WTC11 (cell line): ENCODE measurements around the gene SHLD1. TPM values are rescaled to one million over a fixed set of nuclear protein-coding genes. Genes with fewer than 3 reads are reported as not detected.

Experiments
- ATAC-seq: fragments of 200-7000 bp; cut with Tn5 transposase; 2 replicates; pipeline ENCODE4 v1.10.0; 2021; ENCODE audit warnings: mild to moderate bottlenecking, moderate library complexity
- CTCF ChIA-PET: fragments of 300-600 bp; sonication (Branson Sonifier 250); formaldehyde crosslinking; loops from one replicate; lab custom pipeline; 2021; ENCODE audit warnings: antibody characterized with exemption; lab: Charles Lee
- POLR2A ChIA-PET: fragments of 350-600 bp; sonication (Branson Sonifier 250); formaldehyde crosslinking; loops from one replicate; lab custom pipeline; 2021; ENCODE audit warnings: antibody characterized with exemption; lab: Charles Lee
- DNase-seq: peaks from one replicate; pipeline ENCODE4 v3.0.0; 2021; ENCODE audit warnings: low spot score
- H3K27ac Mint-ChIP-seq: 2 replicates; pipeline ENCODE4 v1.8.0; 2021; ENCODE audit warnings: mixed read lengths
- H3K27me3 Mint-ChIP-seq: 2 replicates; pipeline ENCODE4 v1.8.0; 2021; ENCODE audit warnings: low read depth, mild to moderate bottlenecking, moderate library complexity, mixed read lengths
- H3K36me3 Mint-ChIP-seq: 2 replicates; pipeline ENCODE4 v1.8.0; 2021; ENCODE audit warnings: mixed read lengths
- H3K4me1 Mint-ChIP-seq: 2 replicates; pipeline ENCODE4 v1.8.0; 2022; ENCODE audit warnings: mixed read lengths
- H3K4me3 Mint-ChIP-seq: 2 replicates; pipeline ENCODE4 v1.8.0; 2021; ENCODE audit warnings: mild to moderate bottlenecking, moderate library complexity, mixed read lengths
- H3K9me3 Mint-ChIP-seq: 2 replicates; pipeline ENCODE4 v1.8.0; 2021; ENCODE audit warnings: mixed read lengths
- CDX4 ChIP-seq: fragments of 250-450 bp; sonication (Bioruptor Pico); IDR thresholded peaks from 2 replicates; pipeline ENCODE4 v1.9.0; 2021; ENCODE audit warnings: moderate library complexity, mild to moderate bottlenecking, inconsistent platforms, borderline replicate concordance
- ERG ChIP-seq: fragments of 250-450 bp; sonication (Bioruptor Pico); IDR thresholded peaks from 2 replicates; pipeline ENCODE4 v1.8.0; 2021; ENCODE audit warnings: mild to moderate bottlenecking
- ETV6 ChIP-seq: sonication (generic); formaldehyde crosslinking; IDR thresholded peaks from 2 replicates; pipeline ENCODE4 v1.8.1; 2022; ENCODE audit warnings: mild to moderate bottlenecking, missing genetic modification reagents
- FOXP1 ChIP-seq: sonication (generic); formaldehyde crosslinking; IDR thresholded peaks from 2 replicates; pipeline ENCODE4 v1.8.0; 2022; ENCODE audit warnings: missing genetic modification reagents, mild to moderate bottlenecking, moderate library complexity, borderline replicate concordance
- IRF2 ChIP-seq: sonication (generic); formaldehyde crosslinking; IDR thresholded peaks from 2 replicates; pipeline ENCODE4 v1.8.0; 2022; ENCODE audit warnings: low read depth, missing genetic modification reagents, borderline replicate concordance
- MXD4 ChIP-seq: fragments of 250-450 bp; sonication (Bioruptor Pico); IDR thresholded peaks from 2 replicates; pipeline ENCODE4 v1.8.0; 2021; ENCODE audit warnings: mild to moderate bottlenecking, moderate library complexity, borderline replicate concordance
- NFYB ChIP-seq: sonication (generic); formaldehyde crosslinking; conservative IDR thresholded peaks from 2 replicates; pipeline ENCODE4 v1.8.0; 2022; ENCODE audit warnings: low read depth, missing genetic modification reagents
- NR3C1 ChIP-seq: sonication (generic); formaldehyde crosslinking; conservative IDR thresholded peaks from 2 replicates; pipeline ENCODE4 v1.8.1; 2023; ENCODE audit warnings: low read depth, mild to moderate bottlenecking, missing genetic modification reagents
- PREB ChIP-seq: sonication (generic); formaldehyde crosslinking; IDR thresholded peaks from 2 replicates; pipeline ENCODE4 v1.8.1; 2022; ENCODE audit warnings: mild to moderate bottlenecking, missing genetic modification reagents, moderate library complexity, borderline replicate concordance
- PRRX2 ChIP-seq: fragments of 250-450 bp; sonication (Bioruptor Pico); IDR thresholded peaks from 2 replicates; pipeline ENCODE4 v1.8.0; 2021; ENCODE audit warnings: mild to moderate bottlenecking
- TEAD1 ChIP-seq: sonication (generic); formaldehyde crosslinking; IDR thresholded peaks from 2 replicates; pipeline ENCODE4 v1.8.0; 2022; ENCODE audit warnings: mild to moderate bottlenecking, missing genetic modification reagents
- ZBTB43 ChIP-seq: sonication (generic); formaldehyde crosslinking; IDR thresholded peaks from 2 replicates; pipeline ENCODE4 v1.8.1; 2023; ENCODE audit warnings: mild to moderate bottlenecking, missing genetic modification reagents
- ZNF121 ChIP-seq: sonication (generic); formaldehyde crosslinking; IDR thresholded peaks from 2 replicates; pipeline ENCODE4 v1.8.0; 2023; ENCODE audit warnings: missing genetic modification reagents
- ZNF138 ChIP-seq: sonication (generic); formaldehyde crosslinking; conservative IDR thresholded peaks from 2 replicates; pipeline ENCODE4 v1.8.1; 2022; ENCODE audit warnings: mild to moderate bottlenecking, moderate library complexity, missing genetic modification reagents
- ZNF263 ChIP-seq: sonication (generic); formaldehyde crosslinking; IDR thresholded peaks from 2 replicates; pipeline ENCODE4 v1.8.1; 2022; ENCODE audit warnings: low read depth, mild to moderate bottlenecking, moderate library complexity, missing genetic modification reagents
- ZNF317 ChIP-seq: sonication (generic); formaldehyde crosslinking; IDR thresholded peaks from 2 replicates; pipeline ENCODE4 v1.8.1; 2023; ENCODE audit warnings: low read depth, mild to moderate bottlenecking, moderate library complexity, missing genetic modification reagents, borderline replicate concordance
- ZNF532 ChIP-seq: fragments of 250-450 bp; sonication (Bioruptor Pico); IDR thresholded peaks from 2 replicates; pipeline ENCODE4 v1.9.0; 2021; ENCODE audit warnings: mild to moderate bottlenecking, borderline replicate concordance
- total RNA-seq: library from RNA; stranded (reverse); gene quantifications from 3 replicates; pipeline ENCODE4 v1.2.3, GENCODE V29; 2021

The SHLD1 gene
- total RNA-seq, 1 experiment from 2014 or later: 4.1 TPM

- TF ChIP-seq CDX4 (CRISPR knock-in tag) (no peak), ZNF317 (CRISPR knock-in tag) (no peak), ZBTB43 (CRISPR knock-in tag) (no peak), ZNF263 (CRISPR knock-in tag) (no peak), PREB (CRISPR knock-in tag) (no peak), PRRX2 (no peak), ZNF532 (CRISPR knock-in tag) (no peak)
Observed at GRCh38 chr20:5888041-5888440, 137.8 kb downstream of the SHLD1 start (continued).

- Mint-ChIP-seq H3K4me3 (no peak overlapping the region), H3K27me3 (peaks cover 4% of the 10 kb centered on the region; the same call in 1 of the 2 replicates), H3K27ac (no peak overlapping the region), H3K36me3 (no peaks in the 10 kb centered on the region), H3K4me1 (no peaks in the 10 kb centered on the region), H3K9me3 (no peaks in the 10 kb centered on the region)
- no peak for ATAC-seq
- TF ChIP-seq TEAD1 (CRISPR knock-in tag) (no peak), IRF2 (CRISPR knock-in tag) (no peak), NR3C1 (CRISPR knock-in tag) (no peak), ETV6 (CRISPR knock-in tag) (no peak)
- ChIA-PET CTCF (interaction anchor here (1.0 kb wide), 1 partner anchor 334 kb away, joined by 4 read pairs; no protein-coding TSS in a partner anchor), POLR2A (no interaction called here)
- DNase-seq: no peak
Observed at GRCh38 chr20:5890773-5891441, 140.7 kb downstream of the SHLD1 start.

- Mint-ChIP-seq H3K36me3 (no peaks in the 10 kb centered on the region), H3K9me3 (peaks cover 4% of the 10 kb centered on the region; the same call in 1 of the 2 replicates), H3K27me3 (peaks cover 15% of the 10 kb centered on the region), H3K27ac (no peak overlapping the region), H3K4me1 (no peaks in the 10 kb centered on the region), H3K4me3 (no peak overlapping the region)
- TF ChIP-seq FOXP1 (CRISPR knock-in tag) (no peak), NFYB (no peak), ERG (CRISPR knock-in tag) (no peak), ZNF121 (no peak), MXD4 (CRISPR knock-in tag) (no peak), NR3C1 (CRISPR knock-in tag) (no peak), ZBTB43 (CRISPR knock-in tag) (no peak), ZNF138 (CRISPR knock-in tag) (no peak)
- CTCF ChIA-PET: no interaction called here
- DNase-seq (no peak), ATAC-seq (no peak)
- POLR2A ChIA-PET: no interaction called here
Observed at GRCh38 chr20:5893052-5893451, 142.9 kb downstream of the SHLD1 start.
